PC-9 (cell line): ENCODE measurements around the gene PSMD7. TPM values are rescaled to one million over a fixed set of nuclear protein-coding genes. Genes with fewer than 3 reads are reported as not detected.

ENCODE experiments used
- BruUV-seq: library from RNA; stranded (reverse); fragments of 400-500 nt; replicated peaks from 2 replicates; lab custom pipeline; 2021; lab: Mats Ljungman, UMichigan
- CTCF ChIA-PET: fragments of 300-600 bp; sonication (Branson Sonifier 250); formaldehyde crosslinking; loops from one replicate; lab custom pipeline; 2022; ENCODE audit warnings: antibody characterized with exemption; lab: Charles Lee
- POLR2A ChIA-PET: fragments of 300-600 bp; sonication (Branson Sonifier 250); formaldehyde crosslinking; loops from one replicate; lab custom pipeline; 2022; ENCODE audit warnings: antibody characterized with exemption; ENCODE audit not compliant: unreplicated experiment; lab: Charles Lee
- DNase-seq, 2 experiments: peaks; one replicate each; pipeline versions ENCODE4 v3.0.0 to v3.0.0-alpha.2; 2015 to 2022; ENCODE audit warnings: mixed read lengths in 1 of 2
- H2AFZ ChIP-seq: fragments of 200-600 bp; sonication (generic); 2 replicates; pipeline ENCODE4 v1.8.1; 2017; ENCODE audit warnings: antibody characterized with exemption
- H3F3A ChIP-seq: fragments of 200-600 bp; sonication (generic); 2 replicates; pipeline ENCODE4 v1.8.1; 2017; ENCODE audit warnings: antibody characterized with exemption, mild to moderate bottlenecking, low read depth; ENCODE audit not compliant: insufficient read depth
- H3K27ac ChIP-seq: fragments of 200-600 bp; sonication (generic); 2 replicates; pipeline ENCODE4 v1.6.1; 2016; ENCODE audit warnings: mixed run types
- H3K27me3 ChIP-seq: fragments of 200-600 bp; sonication (generic); 2 replicates; pipeline ENCODE4 v1.6.1; 2016; ENCODE audit warnings: low read depth, mixed run types; ENCODE audit not compliant: insufficient read depth
- H3K36me3 ChIP-seq: fragments of 200-600 bp; sonication (generic); 2 replicates; pipeline ENCODE4 v1.6.1; 2016; ENCODE audit warnings: low read depth, mixed run types
- H3K4me1 ChIP-seq: fragments of 200-600 bp; sonication (generic); replicated peaks from 2 replicates; pipeline ENCODE4 v1.6.1; 2016; ENCODE audit warnings: mixed run types; ENCODE audit not compliant: insufficient read depth
- H3K4me2 ChIP-seq: fragments of 200-600 bp; sonication (generic); 2 replicates; pipeline ENCODE4 v1.6.1; 2017; ENCODE audit warnings: mixed run types
- H3K4me3 ChIP-seq: fragments of 200-600 bp; sonication (generic); 2 replicates; pipeline ENCODE4 v1.6.1; 2016; ENCODE audit warnings: mixed run types
- H3K79me2 ChIP-seq: fragments of 200-600 bp; sonication (generic); 2 replicates; pipeline ENCODE4 v1.6.1; 2017; ENCODE audit warnings: low read depth, mixed run types
- H3K9me2 ChIP-seq: fragments of 200-600 bp; sonication (generic); 2 replicates; pipeline ENCODE4 v1.8.1; 2017; ENCODE audit warnings: mild to moderate bottlenecking; ENCODE audit not compliant: insufficient read depth
- H3K9me3 ChIP-seq: fragments of 200-600 bp; sonication (generic); 2 replicates; pipeline ENCODE4 v1.8.1; 2016; ENCODE audit warnings: low read depth; ENCODE audit not compliant: insufficient read depth
- H4K20me1 ChIP-seq: fragments of 200-600 bp; sonication (generic); 2 replicates; pipeline ENCODE4 v1.8.1; 2017; ENCODE audit not compliant: insufficient read depth
- EZH2 ChIP-seq: fragments of 200-600 bp; sonication (generic); IDR thresholded peaks from 2 replicates; pipeline ENCODE4 v1.8.0; 2017; ENCODE audit warnings: antibody characterized with exemption, low read depth
- intact Hi-C: fragments of 100-400 bp; cut with micrococcal nuclease; formaldehyde crosslinking; loops from one replicate; pipeline ENCODE4 v1.10.0; 2022; ENCODE audit not compliant: unreplicated experiment
- total RNA-seq: library from RNA; stranded (reverse); gene quantifications from 2 replicates; pipeline ENCODE4 v1.2.3, GENCODE V29; 2021
- TF ChIP-seq, protein P1 (sequence below): fragments of 200-600 bp; sonication (generic); conservative IDR thresholded peaks from 2 replicates; pipeline ENCODE4 v1.6.1; 2017; ENCODE audit warnings: mixed run types, antibody characterized with exemption, mild to moderate bottlenecking, moderate library complexity

PSMD7 gene
- total RNA-seq, 1 experiment from 2014 or later: 128 TPM

DNA sequence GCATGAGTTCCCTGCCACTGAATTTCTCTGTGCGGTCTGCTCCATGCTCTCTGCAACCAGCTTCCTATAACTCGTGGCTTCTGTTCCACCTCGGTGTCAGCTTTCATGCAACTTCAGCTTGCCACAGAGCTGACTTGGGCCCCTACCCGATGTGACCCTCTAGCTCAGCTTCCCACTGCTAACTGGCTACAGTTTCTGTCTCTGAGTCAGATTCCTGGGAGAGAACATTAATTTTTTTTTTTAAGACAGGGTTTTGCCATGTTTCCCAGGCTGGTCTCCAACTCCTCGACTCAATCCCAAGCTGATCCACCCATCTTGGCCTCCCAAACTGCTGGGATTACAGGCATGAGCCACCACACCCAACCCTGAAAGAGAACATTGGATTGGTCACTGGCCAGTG is 35.5 kb upstream of the PSMD7 start:
- DNase-seq: no peak
- H4K20me1 ChIP-seq: no peaks in the 10 kb centered on the region
- H3K27ac ChIP-seq: no peak overlapping the region
- no peaks in the 10 kb centered on the region for H3K9me3 ChIP-seq
- ChIA-PET CTCF (no interaction called here), POLR2A (no interaction called here)
- no peaks in the 10 kb centered on the region for H3F3A ChIP-seq
- H2AFZ ChIP-seq: no peak overlapping the region
- no peak overlapping the region for H3K4me3 ChIP-seq
- no peaks in the 10 kb centered on the region for H3K36me3 ChIP-seq
- H3K27me3 ChIP-seq: peaks cover 91% of the 10 kb centered on the region
- no TSS peak for BruUV-seq
- TF ChIP-seq, protein P1, sequence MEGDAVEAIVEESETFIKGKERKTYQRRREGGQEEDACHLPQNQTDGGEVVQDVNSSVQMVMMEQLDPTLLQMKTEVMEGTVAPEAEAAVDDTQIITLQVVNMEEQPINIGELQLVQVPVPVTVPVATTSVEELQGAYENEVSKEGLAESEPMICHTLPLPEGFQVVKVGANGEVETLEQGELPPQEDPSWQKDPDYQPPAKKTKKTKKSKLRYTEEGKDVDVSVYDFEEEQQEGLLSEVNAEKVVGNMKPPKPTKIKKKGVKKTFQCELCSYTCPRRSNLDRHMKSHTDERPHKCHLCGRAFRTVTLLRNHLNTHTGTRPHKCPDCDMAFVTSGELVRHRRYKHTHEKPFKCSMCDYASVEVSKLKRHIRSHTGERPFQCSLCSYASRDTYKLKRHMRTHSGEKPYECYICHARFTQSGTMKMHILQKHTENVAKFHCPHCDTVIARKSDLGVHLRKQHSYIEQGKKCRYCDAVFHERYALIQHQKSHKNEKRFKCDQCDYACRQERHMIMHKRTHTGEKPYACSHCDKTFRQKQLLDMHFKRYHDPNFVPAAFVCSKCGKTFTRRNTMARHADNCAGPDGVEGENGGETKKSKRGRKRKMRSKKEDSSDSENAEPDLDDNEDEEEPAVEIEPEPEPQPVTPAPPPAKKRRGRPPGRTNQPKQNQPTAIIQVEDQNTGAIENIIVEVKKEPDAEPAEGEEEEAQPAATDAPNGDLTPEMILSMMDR: no peak
- no peak for TF ChIP-seq EZH2
- H3K4me2 ChIP-seq: no peak overlapping the region
- H3K79me2 ChIP-seq: no peaks in the 10 kb centered on the region
- H3K4me1 ChIP-seq: no peaks in the 10 kb centered on the region
- intact Hi-C loops: no loop called here
- H3K9me2 ChIP-seq: no peaks in the 10 kb centered on the region

DNA sequence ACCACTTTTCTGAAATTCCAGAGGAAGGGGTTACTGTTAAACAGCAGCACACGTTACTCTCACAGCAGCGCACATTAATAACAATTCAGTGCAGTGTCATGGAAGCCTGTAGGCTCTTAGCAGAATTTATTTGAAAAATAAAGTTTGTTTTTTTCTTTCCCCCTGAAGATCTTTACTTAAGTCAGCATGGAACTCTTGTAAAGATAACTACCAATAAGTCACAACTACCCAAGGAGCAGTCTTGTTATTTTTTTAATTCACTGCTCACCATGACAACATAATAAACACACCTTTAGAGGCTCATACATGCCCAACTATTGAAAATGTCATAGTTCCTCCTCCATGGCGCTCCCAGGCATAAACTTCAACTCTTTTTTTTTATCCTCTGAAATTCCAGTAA is 31.8 kb upstream of the PSMD7 start:
- no peaks in the 10 kb centered on the region for H3K9me3 ChIP-seq
- no peaks in the 10 kb centered on the region for H3K9me2 ChIP-seq
- no peaks in the 10 kb centered on the region for H4K20me1 ChIP-seq
- no peaks in the 10 kb centered on the region for H3K4me1 ChIP-seq
- TF ChIP-seq, protein P1: no peak
- no peak for TF ChIP-seq EZH2
- ChIA-PET CTCF (no interaction called here), POLR2A (no interaction called here)
- no peaks in the 10 kb centered on the region for H3F3A ChIP-seq
- H3K4me3 ChIP-seq: no peak overlapping the region
- no TSS peak for BruUV-seq
- H3K27me3 ChIP-seq: peaks cover 93% of the 10 kb centered on the region
- intact Hi-C loops: no loop called here
- no peaks in the 10 kb centered on the region for H3K36me3 ChIP-seq
- H2AFZ ChIP-seq: no peak overlapping the region
- H3K27ac ChIP-seq: no peak overlapping the region
- DNase-seq: no peak
- H3K4me2 ChIP-seq: no peak overlapping the region
- no peaks in the 10 kb centered on the region for H3K79me2 ChIP-seq

DNA sequence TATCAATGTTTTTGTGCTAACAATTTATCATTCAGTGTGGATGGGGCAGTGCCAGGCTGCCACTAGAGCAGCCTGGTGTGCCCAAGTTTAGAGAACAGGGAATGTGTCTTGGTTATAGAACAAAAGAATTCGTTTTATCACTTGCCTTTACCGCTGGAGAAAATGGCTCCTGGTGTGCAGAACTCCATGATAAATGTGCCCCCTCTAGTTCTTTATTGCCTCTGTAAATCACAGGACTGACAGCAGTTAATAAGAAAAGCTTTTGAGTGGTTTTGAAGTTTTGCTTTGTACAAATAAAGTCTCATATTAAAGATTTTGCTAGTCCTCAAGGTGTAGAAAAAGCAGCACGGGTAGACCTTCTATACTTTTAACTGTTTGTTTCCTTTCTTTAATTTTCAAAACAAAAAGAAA is 28.2 kb upstream of the PSMD7 start:
- no TSS peak for BruUV-seq
- Histone ChIP-seq H3K4me3 (no peak overlapping the region), H3K4me2 (no peak overlapping the region), H3F3A (no peaks in the 10 kb centered on the region), H3K4me1 (no peaks in the 10 kb centered on the region), H3K9me3 (no peaks in the 10 kb centered on the region), H3K27me3 (peaks cover 93% of the 10 kb centered on the region), H2AFZ (no peak overlapping the region), H3K79me2 (no peaks in the 10 kb centered on the region), H3K9me2 (no peaks in the 10 kb centered on the region), H3K36me3 (no peaks in the 10 kb centered on the region), H4K20me1 (no peaks in the 10 kb centered on the region), H3K27ac (no peak overlapping the region)
- ChIA-PET CTCF (no interaction called here), POLR2A (no interaction called here)
- no peak for TF ChIP-seq EZH2
- TF ChIP-seq, protein P1: no peak
- DNase-seq: no peak
- intact Hi-C loops: no loop called here
